ENCODE measurements around the gene FOXD4L6.
"Not testable (repeated sequence)": the region's sequence is repeated elsewhere in the genome, so short reads cannot be mapped to it uniquely, and the experiment has no call there.

The FOXD4L6 gene

GRCh38 chr9:41098759-41099158 is 29.7 kb downstream of the FOXD4L6 start:
- not testable (repeated sequence) for DNase-seq

DNA sequence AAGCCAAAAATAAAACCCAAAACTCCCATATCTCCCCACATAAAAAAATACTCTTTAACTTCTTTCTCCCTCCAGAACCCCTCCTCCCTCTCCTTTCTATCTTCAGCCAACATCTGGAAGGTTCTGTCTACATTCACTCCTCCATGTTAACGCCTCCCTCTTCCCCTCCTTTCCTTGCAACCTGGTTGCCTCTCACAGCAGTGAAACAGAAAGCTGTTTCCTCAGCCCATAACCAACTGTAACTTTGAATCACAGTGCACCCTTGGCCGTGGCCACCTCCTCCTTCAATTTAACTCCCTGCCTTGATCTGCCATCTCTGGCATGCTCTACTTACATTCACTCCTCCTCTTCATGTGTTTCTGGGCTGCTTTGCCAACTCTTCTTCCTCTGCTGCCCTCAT is 33.4 kb downstream of the FOXD4L6 start:
- not testable (repeated sequence) for DNase-seq

- not testable (repeated sequence) for DNase-seq
Measured at GRCh38 chr9:41094010-41094773, 34.3 kb downstream of the FOXD4L6 start.

- DNase-seq, result not testable (repeated sequence)
Measured at GRCh38 chr9:41090922-41091321, 37.6 kb downstream of the FOXD4L6 start.

GRCh38 chr9:41090386-41090785 is 38.1 kb downstream of the FOXD4L6 start:
- not testable (repeated sequence) for DNase-seq

- not testable (repeated sequence) for DNase-seq
Measured at GRCh38 chr9:41088450-41089059, 39.9 kb downstream of the FOXD4L6 start.

- DNase-seq, result not testable (repeated sequence)
Measured at GRCh38 chr9:41087929-41088328, 40.6 kb downstream of the FOXD4L6 start.

DNA sequence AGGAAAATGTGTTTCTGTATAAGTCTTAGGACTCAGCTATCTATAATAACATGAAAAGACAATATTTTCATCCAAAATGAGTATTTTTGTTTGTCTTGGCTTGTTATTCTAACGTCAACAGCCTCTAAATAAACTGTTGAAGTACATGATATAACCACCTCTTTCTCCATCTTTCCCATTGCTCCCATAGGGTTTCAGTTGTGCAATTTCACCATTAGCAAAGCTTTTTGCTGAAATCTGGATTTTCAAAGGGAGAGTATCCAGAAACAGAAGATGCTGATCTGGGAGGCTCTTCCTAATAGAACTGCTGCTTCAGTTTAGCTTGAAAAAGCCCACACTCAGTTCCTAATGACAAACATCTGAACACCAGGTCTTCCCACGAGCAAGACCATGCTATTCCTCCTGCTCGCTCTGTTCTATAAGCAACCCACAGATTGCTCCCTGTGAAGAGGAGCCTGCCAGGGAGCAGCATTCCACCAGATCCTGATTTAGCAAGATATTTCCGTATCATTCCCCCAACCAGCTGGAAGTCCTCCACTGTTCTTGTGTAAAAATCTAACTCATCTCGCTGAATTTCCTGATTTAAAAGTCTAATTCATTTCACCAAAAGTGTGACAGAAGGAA is 41.2 kb downstream of the FOXD4L6 start:
- DNase-seq, result not testable (repeated sequence)

- DNase-seq, result not testable (repeated sequence)
Measured at GRCh38 chr9:41086685-41087084, 41.8 kb downstream of the FOXD4L6 start.

DNA sequence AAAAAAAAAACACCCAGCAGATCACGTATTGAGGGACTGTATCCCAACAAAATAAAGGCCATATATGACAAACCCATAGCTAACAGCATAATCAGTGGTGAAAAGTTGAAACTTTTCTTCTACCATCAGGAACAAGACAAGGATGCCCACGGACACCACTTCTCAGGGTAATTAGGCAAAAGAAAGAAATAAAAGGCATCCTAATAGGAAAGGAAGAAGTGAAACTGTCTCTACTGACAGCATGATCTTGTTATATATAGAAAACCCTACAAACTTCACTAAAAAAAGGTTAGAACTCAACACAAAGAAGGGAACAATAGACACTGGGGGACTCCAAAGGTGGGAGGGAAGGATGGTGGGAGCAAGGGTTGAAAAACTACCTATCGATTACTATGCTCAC is 42.3 kb downstream of the FOXD4L6 start:
- DNase-seq, result not testable (repeated sequence)

- not testable (repeated sequence) for DNase-seq
Measured at GRCh38 chr9:41082358-41082757, 46.1 kb downstream of the FOXD4L6 start.

GRCh38 chr9:41079464-41079863 is 49.0 kb downstream of the FOXD4L6 start:
- DNase-seq, result not testable (repeated sequence)

DNA sequence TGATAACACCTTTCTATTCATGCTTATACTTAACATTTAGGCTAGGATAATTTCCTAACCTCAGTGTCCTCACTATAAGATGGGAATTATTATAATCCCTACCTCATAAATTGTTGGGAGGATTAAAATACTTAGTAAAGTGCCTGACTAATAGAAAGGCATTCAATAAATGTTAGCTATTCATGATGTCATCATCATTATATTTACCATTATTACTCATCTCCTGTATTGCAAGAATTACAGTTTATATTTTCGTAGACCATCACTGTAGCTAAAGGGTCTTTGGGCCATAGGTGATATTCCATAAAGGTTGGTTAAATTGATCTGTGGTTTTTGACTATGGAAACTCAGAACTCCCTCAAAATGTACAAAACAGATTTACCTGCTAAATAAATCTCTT is 50.9 kb downstream of the FOXD4L6 start:
- not testable (repeated sequence) for DNase-seq

All from activated CD8-positive, alpha-beta memory T cell treated with anti-CD3 and anti-CD28 coated beads for 24 hours (primary cell).